Mesenteric fat pad (tissue), 1 donor: ENCODE results near the gene CDK12. TPM values are rescaled to one million over a fixed set of nuclear protein-coding genes. Genes with fewer than 3 reads are reported as not detected.
A peak's percentile ranks its signal among the peaks of the same experiment; 100 is the strongest.
"Not testable (repeated sequence)": the region's sequence is repeated elsewhere in the genome, so short reads cannot be mapped to it uniquely, and the experiment has no call there.

Source experiments
- DNase-seq: peaks from one replicate; pipeline ENCODE4 v3.0.0-alpha.2; 2020; ENCODE audit warnings: low spot score
- long read RNA-seq: library from polyadenylated mRNA; unstranded; transcript quantifications from one replicate; pipeline ENCODE4 v2.0.0, GENCODE V29; 2020
- total RNA-seq: library from RNA; stranded (reverse); fragmentation: NEBNext Ultra II Directional; extraction: Animal tissue kit (Norgen Biotek cat#: 25700); gene quantifications from one replicate; pipeline ENCODE4 v1.2.1, GENCODE V29; 2021
- donor health status: DM: yes; HTN: yes; CAD: no.

The CDK12 gene
- total RNA-seq = 46.5 TPM
- long read RNA-seq, partial matches to known transcripts = 4 of 19 reads
- long read RNA-seq, other reads (novel, unspliced or antisense) = 11 of 19 reads

- DNase-seq = peak; percentile 95
These were observed at the start of gene CDK12 for GRCh38 chr17:39461113-39461925. TSS of gene CDK12 (plus strand) at chr17:39461486. CDS start at chr17:39462072, 586 bp downstream.

GRCh38 chr17:39416141-39416540, 45.1 kb upstream of the CDK12 start:
- no peak for DNase-seq

- peak; percentile 47 for DNase-seq
These were observed 31.7 kb upstream of the CDK12 start for GRCh38 chr17:39429600-39429999.

- DNase-seq = peak; percentile 39
These were observed 21.4 kb upstream of the CDK12 start for GRCh38 chr17:39439868-39440267.

GRCh38 chr17:39443326-39443725, 18.0 kb upstream of the CDK12 start:
- DNase-seq = no peak

- no peak for DNase-seq
These were observed 13.7 kb upstream of the CDK12 start for GRCh38 chr17:39447561-39447960.

- peak; percentile 71 for DNase-seq
These were observed 11.2 kb upstream of the CDK12 start for GRCh38 chr17:39450051-39450450.

GRCh38 chr17:39450847-39451581, 10.3 kb upstream of the CDK12 start, which contains the start of gene MED1:
TSS of gene MED1 (minus strand) at chr17:39451263. CDS start at chr17:39451062, 201 bp downstream.
- DNase-seq = peak; percentile 95

GRCh38 chr17:39455919-39456318, 5.4 kb upstream of the CDK12 start:
- DNase-seq = no peak

GRCh38 chr17:39461926-39462569, 762 bp downstream of the CDK12 start:
- DNase-seq = no peak

- peak; percentile 89 for DNase-seq
These were observed 1.5 kb downstream of the CDK12 start for GRCh38 chr17:39462631-39463375.

GRCh38 chr17:39464639-39465181, 3.4 kb downstream of the CDK12 start:
- DNase-seq = peak; percentile 41

GRCh38 chr17:39468610-39469009, 7.3 kb downstream of the CDK12 start:
- DNase-seq = peak; percentile 16

- DNase-seq = no peak
These were observed 12.0 kb downstream of the CDK12 start for GRCh38 chr17:39473310-39473709.

- peak; percentile 6 for DNase-seq
These were observed 18.3 kb downstream of the CDK12 start for GRCh38 chr17:39479631-39480030.

GRCh38 chr17:39483506-39483905, 22.2 kb downstream of the CDK12 start:
- no peak for DNase-seq

GRCh38 chr17:39484178-39484577, 22.9 kb downstream of the CDK12 start:
- no peak for DNase-seq

GRCh38 chr17:39485555-39485954, 24.3 kb downstream of the CDK12 start:
- DNase-seq = peak; percentile 35

GRCh38 chr17:39486242-39486641, 25.0 kb downstream of the CDK12 start:
- DNase-seq = peak; percentile 28

GRCh38 chr17:39487490-39487889, 26.2 kb downstream of the CDK12 start:
- DNase-seq = not testable (repeated sequence)

GRCh38 chr17:39487946-39488345, 26.7 kb downstream of the CDK12 start:
- DNase-seq = no peak
